Activated CD8-positive, alpha-beta memory T cell treated with anti-CD3 and anti-CD28 coated beads for 4 hours (primary cell): ENCODE data around the gene ALK.

Experiments
- DNase-seq, 2 donors: peaks; one replicate each; pipeline ENCODE4 v3.0.0-alpha.2; 2020; ENCODE audit warnings: low read depth in 2 of 2

ALK gene

DNA sequence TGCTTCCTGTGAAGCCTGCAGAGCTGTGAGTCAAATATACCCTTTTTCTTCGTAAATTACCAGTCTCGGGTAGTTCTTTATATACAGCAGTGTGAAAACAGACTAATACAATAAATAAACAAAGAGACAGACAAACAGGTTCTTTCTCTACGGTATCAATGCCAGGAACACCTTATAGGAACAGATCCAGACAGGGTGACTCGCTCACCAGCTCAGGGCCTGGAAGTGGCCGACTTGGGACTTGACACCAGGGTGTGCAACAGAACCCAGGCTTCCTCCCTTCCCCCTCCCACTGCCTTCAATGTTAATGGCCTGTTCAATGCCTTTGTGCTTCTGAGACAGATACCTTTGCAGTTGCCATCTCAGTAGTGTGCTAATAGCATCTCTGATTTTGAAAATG is 309.5 kb downstream of the ALK start:
- no peak for DNase-seq

DNA sequence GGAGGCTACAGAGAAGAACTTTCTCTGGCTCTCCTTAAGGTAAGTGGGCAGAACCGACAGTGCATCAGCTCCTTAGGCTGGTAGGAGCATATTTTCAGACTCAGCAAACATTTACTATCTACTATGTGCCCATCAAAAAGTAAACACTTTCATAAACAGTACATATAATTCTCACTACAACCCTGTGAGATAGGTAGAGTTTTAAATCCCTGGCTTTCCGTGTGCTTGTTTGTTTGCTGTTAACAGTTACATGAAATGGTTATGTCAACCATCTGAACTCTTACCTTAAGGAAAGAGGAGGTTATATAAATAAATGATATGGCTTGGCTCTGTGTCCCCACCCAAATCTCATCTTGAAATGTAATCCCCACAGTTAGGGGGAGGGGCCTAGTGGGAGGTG is 310.1 kb downstream of the ALK start:
- no peak for DNase-seq

- DNase-seq = no peak
These were observed 310.8 kb downstream of the ALK start for GRCh38 chr2:29610569-29610968.

GRCh38 chr2:29607038-29607420 is 314.4 kb downstream of the ALK start:
- DNase-seq = no peak

DNA sequence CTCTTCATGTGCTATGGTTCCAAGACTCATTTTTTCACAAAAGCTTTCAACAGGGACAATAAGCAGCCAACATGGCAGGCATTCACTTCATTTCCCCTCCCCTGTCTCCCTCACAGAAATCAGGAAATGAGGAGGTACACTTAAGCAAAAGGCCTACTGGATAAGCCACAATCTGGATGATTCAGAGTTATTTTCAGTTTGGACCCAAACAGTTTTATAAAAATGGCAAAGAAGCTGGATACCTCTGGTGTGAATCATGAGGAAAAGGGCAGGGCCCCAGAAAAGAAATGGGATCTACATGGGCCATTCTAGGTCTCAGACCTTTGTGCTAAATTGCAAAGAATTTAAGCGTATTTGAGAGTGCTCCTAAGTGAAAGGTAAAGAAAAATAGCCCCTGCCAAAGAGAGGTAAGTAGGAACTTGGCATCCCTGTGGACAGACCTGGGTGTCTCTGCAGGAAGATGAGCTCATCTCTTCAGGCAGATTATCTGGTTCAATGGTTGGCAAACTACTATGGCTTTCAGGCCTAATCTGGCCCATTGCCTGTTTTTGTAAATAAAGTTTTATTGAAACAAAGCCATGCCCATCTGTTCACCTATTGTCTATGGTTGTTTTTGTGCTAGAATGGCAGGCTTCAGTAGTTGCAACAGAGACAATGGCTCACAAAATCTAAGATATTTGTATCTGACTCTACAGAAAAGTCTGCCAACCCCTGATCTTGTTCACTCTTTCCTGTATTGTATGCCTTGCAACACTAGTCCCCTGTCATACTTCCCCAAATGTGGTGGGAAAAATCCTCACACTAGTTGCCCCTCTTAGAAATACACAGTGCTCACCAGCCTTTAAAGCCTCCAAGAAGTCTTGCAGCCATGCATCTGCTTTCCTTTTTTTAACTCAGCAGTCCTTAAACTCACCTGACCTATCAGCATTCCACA is 315.0 kb downstream of the ALK start:
- no peak for DNase-seq

- DNase-seq = no peak
These were observed 318.0 kb downstream of the ALK start for GRCh38 chr2:29603341-29603740.

DNA sequence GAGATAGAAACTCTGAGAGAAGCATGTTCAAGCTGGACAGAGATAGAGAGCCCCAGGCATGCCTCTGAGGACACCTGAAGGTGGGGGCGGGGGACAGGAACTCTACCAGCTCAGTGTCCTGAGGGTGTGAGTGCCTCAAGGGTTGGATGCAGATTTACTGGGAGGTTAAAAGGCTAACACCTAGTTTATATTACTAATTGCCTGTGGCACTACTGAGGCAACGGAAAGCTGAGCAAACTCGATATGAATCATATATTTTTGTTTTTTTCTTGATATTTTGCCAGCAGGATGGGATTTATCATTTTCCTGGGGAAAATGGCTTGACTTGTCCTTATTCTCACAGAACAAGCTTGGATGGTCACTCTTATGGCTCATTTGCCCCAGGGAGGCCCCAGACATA is 319.5 kb downstream of the ALK start:
- DNase-seq = no peak

DNA sequence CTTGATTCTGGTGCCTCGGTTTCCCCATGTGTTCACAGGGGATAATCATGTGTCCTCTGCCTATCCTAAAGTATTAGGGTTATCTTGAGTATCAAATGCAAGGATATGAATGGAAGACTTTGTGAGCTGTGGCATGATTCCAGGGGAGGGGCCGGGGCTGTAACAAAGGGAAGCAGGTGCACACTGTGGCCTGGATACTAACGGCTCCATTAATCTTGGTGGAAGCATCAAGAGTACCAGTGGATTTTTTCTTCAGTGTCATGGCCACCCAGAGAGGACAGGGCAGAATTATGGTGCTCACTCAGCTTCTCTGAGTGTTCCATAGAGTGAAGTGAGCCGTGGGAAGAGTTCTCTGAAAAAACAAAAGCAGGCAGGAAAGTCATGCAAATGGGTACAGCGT is 320.1 kb downstream of the ALK start:
- no peak for DNase-seq

DNA sequence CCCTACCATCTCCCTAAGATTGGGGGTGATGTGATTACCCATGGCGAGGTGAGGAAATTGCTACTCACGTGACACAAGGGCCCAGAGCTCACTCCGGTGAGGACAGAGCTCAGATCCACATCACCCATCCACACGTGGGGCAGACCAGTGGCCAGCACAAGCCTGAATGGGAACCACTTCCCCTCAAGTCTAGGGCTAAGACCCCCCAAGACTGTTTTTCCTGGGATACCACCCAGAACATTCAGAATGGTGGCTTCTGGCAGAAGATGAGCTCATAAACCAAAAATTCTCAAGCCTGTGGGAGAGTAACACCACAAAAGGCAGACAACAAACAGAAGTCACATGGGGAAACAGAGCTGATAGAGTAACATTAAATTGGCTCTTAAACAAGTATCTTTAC is 321.4 kb downstream of the ALK start:
- no peak for DNase-seq

- no peak for DNase-seq
These were observed 322.4 kb downstream of the ALK start for GRCh38 chr2:29598978-29599377.

GRCh38 chr2:29597035-29597434 is 324.4 kb downstream of the ALK start:
- no peak for DNase-seq

DNA sequence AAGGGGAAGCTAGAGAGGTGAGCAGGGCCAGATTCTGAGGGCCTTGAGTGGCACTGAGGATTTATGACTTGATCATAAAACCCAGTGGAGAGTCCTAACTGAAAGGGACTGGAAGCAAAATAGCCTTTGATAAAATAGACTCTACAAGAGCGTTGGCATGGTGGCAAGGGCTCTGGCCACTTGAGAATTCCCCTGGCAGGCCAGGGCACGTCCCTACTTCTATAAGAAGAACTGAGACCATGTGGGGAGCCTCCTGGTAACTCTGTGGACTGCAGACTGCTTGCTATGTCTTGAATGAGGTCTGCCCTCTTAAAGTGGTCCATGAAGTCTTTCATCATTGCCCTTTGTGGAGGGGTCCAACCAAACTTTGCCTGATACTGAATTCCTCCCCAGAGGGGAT is 324.8 kb downstream of the ALK start:
- DNase-seq = no peak

DNA sequence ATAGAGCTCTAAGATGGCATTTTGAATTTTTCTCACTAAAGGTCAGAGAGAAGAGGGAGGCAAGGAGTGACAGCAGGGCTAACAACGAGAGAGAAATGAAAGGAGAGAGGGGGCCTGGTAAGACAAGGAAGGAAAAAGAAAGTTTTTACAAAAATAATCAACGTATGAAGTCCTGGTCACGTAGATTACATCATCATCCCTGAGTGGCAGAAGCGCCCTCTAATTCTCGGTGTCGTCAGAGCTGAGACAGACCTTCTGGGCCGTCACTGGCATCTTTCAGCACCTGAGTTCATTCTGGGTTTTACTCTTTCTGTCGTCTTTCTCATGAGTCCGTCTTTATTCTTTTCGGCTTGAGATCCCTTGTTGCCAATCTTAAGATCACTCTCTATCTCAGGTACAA is 329.8 kb downstream of the ALK start:
- DNase-seq = no peak

DNA sequence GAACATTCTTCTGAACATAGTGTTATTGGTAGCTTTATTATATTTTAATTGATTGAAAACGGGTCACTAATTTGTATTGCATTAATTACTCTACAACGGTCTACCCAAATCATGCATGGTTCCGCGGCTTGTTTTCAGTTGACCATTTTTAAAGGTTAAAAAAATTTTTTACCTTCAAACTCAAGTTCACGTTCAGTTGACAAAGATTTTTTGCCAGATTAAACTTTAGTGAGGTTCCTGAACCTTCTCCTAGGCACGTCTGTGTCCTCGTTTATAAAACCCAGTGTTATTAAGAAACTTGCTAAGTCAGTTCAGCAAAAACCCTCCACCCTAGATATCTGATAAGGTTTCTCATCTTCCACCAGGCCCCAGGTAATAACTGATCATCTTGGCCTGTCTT is 331.2 kb downstream of the ALK start:
- no peak for DNase-seq

DNA sequence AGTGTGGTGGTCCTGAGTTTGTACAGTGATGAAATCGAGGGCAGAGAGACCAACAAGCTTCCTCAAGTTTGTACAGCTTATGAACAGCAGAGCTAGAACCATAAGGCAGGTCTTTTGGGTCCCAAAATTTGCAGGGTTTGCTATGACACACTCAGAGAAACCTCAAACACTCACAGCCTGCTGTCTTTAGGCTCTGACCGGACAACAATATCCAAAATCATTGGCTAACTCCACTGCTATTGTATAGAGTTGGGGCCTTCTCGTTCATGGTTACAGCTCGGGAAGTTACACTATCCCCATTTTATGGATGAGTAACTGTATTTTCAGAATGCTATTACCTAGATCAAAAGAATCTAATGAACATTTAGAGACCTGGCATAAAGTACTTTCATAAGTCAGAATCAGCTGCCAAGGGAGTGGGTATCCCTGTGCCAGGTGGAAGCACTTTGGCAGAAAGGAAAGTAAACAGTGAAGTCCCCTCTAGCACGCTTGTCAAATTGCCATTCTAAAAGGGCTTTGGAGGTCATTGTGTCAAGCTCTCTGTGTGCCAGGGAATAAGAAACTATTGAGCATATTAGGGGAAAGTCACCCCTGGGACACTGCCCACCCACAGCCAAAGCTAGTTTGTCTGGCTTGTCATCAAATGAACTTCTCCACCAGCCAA is 331.8 kb downstream of the ALK start:
- no peak for DNase-seq

GRCh38 chr2:29587402-29588190 is 333.8 kb downstream of the ALK start:
- no peak for DNase-seq

DNA sequence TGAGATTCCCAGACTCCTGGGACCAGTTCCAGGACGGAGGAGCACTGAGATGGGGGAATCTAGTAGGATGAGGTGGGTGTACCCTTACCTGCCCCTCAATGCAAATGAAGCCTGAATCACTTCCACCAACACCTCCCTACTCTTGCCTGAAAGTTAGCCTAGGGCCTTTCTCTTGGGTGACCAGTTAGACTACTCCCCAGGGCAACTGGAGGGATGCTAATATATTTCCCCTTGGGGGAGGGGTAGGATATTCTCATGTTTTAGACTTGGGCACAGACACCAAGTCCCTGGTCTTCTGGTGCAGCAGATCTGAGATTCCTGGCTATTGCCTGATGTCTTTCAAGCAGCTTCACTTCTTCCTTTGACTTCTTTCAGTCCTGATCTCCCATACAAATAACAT is 334.5 kb downstream of the ALK start:
- DNase-seq = no peak

GRCh38 chr2:29583548-29584156 is 337.7 kb downstream of the ALK start:
- no peak for DNase-seq

GRCh38 chr2:29583104-29583503 is 338.3 kb downstream of the ALK start:
- DNase-seq = no peak

- no peak for DNase-seq
These were observed 339.3 kb downstream of the ALK start for GRCh38 chr2:29582062-29582461.

- DNase-seq = no peak
These were observed 341.2 kb downstream of the ALK start for GRCh38 chr2:29580223-29580622.

GRCh38 chr2:29579495-29580169 is 341.8 kb downstream of the ALK start:
- DNase-seq = no peak
